ENCODE data around the gene ZDHHC7. TPM values are rescaled to one million over a fixed set of nuclear protein-coding genes. Genes with fewer than 3 reads are reported as not detected.

The ZDHHC7 gene
- total and polyA plus RNA-seq, 4 donors, result 30.3 to 48.1 (median 40.3) TPM

DNA sequence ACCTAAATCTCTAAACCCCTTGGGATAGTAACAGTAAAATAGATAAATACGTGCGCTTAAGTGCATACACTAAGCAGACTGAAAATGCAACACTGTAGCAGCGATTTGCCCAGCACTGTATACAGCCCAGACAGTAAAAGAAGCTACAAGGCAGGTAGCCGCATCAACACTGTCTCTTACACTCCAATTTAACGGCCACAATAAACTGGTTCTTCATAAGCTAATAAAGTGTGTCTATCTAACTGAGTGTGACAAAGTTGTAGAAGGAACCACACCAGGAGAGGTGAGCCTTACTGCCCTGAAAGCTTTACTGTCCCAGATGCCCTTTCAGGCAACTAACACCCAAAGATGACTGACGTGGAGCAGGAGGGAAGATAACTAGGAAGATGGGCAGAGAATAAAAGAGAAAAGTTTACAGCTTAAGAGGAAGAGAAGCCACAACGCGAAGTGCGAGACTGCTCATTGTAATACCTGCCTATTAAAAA is 847 bp downstream of the ZDHHC7 start:
- H3K9me3 ChIP-seq (ENCODE audit: control insufficient read depth, insufficient read depth, low read length), result no peaks in the 10 kb centered on the region
- 20% methylated on average over 3 of the region's 9 CpGs for WGBS (ENCODE audit: insufficient coverage)
- H3K27ac ChIP-seq (ENCODE audit: low read depth, low read length), result peak overlapping the region; percentile 64
- H3K36me3 ChIP-seq (ENCODE audit: control insufficient read depth, insufficient read depth, low read length), result no peaks in the 10 kb centered on the region
- H3K4me1 ChIP-seq (ENCODE audit: control insufficient read depth, insufficient read depth, low read length), result peaks cover 16% of the 10 kb centered on the region
- DNase-seq (ENCODE audit: low read depth in 4 of 6, low spot score in 6 of 6), result no peak
- no peaks in the 10 kb centered on the region for H3K27me3 ChIP-seq (ENCODE audit: control insufficient read depth, insufficient read depth, low read length)
- peak overlapping the region; percentile 98 for H3K4me3 ChIP-seq (ENCODE audit: low read depth, low read length)

DNA sequence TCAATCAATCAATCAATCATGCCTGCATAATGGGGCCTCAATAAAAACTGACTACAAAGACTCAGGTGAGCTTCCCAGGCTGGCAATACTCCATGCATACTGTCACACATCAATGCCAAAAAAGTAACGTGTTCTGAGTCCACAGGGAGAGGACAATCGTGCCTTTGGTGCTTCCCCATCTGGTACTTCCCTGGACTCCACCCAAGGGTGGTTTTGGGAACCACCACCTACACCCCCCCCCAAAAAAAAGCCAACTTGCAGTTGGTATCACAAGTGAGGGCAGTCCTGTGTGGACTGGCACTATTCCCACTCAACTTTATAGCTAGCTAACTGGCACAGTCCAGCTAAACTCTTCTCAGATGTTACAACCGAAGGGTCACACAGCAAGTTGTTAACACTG is 3.1 kb downstream of the ZDHHC7 start:
- no peak overlapping the region for H3K4me3 ChIP-seq (ENCODE audit: low read depth, low read length)
- WGBS (ENCODE audit: insufficient coverage), result 70% methylated on average over 2 of the region's 3 CpGs
- no peaks in the 10 kb centered on the region for H3K36me3 ChIP-seq (ENCODE audit: control insufficient read depth, insufficient read depth, low read length)
- no peak for DNase-seq (ENCODE audit: low read depth in 4 of 6, low spot score in 6 of 6)
- no peaks in the 10 kb centered on the region for H3K27me3 ChIP-seq (ENCODE audit: control insufficient read depth, insufficient read depth, low read length)
- H3K27ac ChIP-seq (ENCODE audit: low read depth, low read length), result no peak overlapping the region
- H3K9me3 ChIP-seq (ENCODE audit: control insufficient read depth, insufficient read depth, low read length), result no peaks in the 10 kb centered on the region
- H3K4me1 ChIP-seq (ENCODE audit: control insufficient read depth, insufficient read depth, low read length), result peaks cover 30% of the 10 kb centered on the region

DNA sequence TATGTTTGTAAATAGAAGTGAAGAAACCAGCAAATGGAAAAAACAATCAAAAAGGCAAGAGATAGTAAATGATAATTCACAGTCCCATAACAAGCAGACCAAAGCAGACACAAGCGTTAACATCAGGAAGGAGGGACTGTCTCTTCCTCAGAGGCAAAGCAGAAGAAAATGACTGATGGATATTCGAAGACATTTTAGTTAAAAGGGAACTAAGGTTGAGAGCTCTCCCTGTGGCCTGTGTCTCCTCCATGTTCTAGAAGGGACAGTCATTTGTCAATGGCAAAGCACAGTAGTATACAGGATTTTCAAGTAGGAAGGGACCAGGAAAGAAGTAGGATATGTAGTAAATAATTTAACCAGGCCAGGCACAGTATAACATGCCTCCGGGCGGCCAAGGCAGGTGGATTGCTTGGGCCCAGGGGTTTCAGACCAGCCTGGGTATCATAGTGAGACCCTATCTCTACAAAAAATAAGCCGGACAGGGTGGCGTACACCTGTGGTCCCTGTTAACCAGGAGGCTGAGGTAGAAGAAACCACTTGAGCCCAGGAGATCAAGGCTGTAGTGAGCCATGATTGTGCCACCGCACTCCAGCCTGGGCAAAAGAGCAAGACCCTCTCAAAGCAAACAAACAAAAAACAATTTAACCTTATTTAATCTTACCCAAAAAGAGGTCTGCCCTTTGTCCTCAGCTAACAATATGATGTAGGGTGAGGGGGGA is 3.7 kb downstream of the ZDHHC7 start:
- WGBS (ENCODE audit: insufficient coverage), result 100% methylated on average over 5 of the region's 7 CpGs
- Histone ChIP-seq H3K27me3 (ENCODE audit: control insufficient read depth, insufficient read depth, low read length) (no peaks in the 10 kb centered on the region), H3K4me3 (ENCODE audit: low read depth, low read length) (no peak overlapping the region), H3K4me1 (ENCODE audit: control insufficient read depth, insufficient read depth, low read length) (peaks cover 36% of the 10 kb centered on the region), H3K27ac (ENCODE audit: low read depth, low read length) (no peak overlapping the region), H3K9me3 (ENCODE audit: control insufficient read depth, insufficient read depth, low read length) (no peaks in the 10 kb centered on the region), H3K36me3 (ENCODE audit: control insufficient read depth, insufficient read depth, low read length) (peaks cover 6% of the 10 kb centered on the region)
- no peak for DNase-seq (ENCODE audit: low read depth in 4 of 6, low spot score in 6 of 6)

DNA sequence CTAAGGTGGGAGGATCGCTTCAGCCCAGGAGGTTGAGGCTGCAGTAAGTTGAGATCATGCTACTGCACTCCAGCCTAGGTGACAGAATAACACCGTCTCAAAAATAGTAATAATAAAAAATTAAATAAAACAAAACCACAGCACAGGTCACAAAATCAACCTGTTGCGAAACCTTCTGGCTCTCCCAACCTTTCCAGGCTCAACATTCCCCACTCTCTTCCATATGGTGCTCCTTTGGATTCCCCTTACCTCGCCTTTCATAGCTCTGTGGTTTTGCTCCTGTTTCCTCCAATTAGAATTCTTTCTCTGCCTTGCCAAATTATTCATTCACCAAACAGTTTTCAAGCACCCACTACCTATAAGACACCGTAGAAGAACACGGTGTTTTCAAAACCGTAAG is 4.7 kb downstream of the ZDHHC7 start:
- Histone ChIP-seq H3K36me3 (ENCODE audit: control insufficient read depth, insufficient read depth, low read length) (peaks cover 7% of the 10 kb centered on the region), H3K27me3 (ENCODE audit: control insufficient read depth, insufficient read depth, low read length) (no peaks in the 10 kb centered on the region), H3K4me1 (ENCODE audit: control insufficient read depth, insufficient read depth, low read length) (peaks cover 34% of the 10 kb centered on the region), H3K9me3 (ENCODE audit: control insufficient read depth, insufficient read depth, low read length) (no peaks in the 10 kb centered on the region), H3K27ac (ENCODE audit: low read depth, low read length) (no peak overlapping the region), H3K4me3 (ENCODE audit: low read depth, low read length) (no peak overlapping the region)
- no peak for DNase-seq (ENCODE audit: low read depth in 4 of 6, low spot score in 6 of 6)
- WGBS (ENCODE audit: insufficient coverage), result 100% methylated on average over 2 of the region's 7 CpGs

DNA sequence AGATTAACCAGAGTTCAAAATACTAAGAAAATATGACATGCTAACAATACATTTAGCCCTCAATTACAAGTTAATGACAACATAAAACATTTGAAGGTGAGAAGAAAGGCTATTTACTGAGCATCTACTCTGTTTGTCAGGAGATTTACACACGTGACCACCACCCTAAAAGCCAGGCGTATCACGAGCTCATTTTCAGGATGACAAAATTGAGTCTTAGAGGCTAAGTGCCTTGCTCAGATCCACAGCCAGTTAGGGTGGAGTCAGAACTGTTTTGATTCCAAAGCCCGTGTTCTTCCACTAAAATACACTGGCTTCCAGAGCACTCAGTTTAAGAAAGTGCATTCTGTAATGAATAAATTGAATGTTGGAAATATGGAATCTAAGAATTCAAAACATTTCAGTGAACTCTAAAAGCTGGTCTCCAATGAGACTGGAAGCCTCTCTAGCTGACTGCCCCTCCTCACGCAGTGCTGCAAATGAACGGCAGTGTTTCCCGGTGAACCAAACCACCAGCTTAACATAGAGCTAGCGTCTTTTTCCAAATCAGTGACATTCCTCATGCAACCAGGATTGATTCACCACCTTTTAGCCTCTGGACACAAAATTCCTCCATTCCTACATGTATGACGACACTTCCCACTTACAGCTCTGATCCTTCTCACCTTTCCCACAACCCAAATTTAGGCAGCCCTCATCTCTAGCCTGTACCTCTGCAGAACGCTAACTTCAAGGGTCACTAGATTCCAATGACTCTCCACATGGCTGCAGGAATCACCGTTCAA is 5.9 kb downstream of the ZDHHC7 start:
- no peaks in the 10 kb centered on the region for H3K9me3 ChIP-seq (ENCODE audit: control insufficient read depth, insufficient read depth, low read length)
- peaks cover 34% of the 10 kb centered on the region for H3K4me1 ChIP-seq (ENCODE audit: control insufficient read depth, insufficient read depth, low read length)
- H3K27ac ChIP-seq (ENCODE audit: low read depth, low read length), result peak overlapping the region; percentile 64
- no peak for DNase-seq (ENCODE audit: low read depth in 4 of 6, low spot score in 6 of 6)
- WGBS (ENCODE audit: insufficient coverage), result 62% methylated on average over 8 of the region's 11 CpGs
- no peaks in the 10 kb centered on the region for H3K27me3 ChIP-seq (ENCODE audit: control insufficient read depth, insufficient read depth, low read length)
- no peak overlapping the region for H3K4me3 ChIP-seq (ENCODE audit: low read depth, low read length)
- H3K36me3 ChIP-seq (ENCODE audit: control insufficient read depth, insufficient read depth, low read length), result peaks cover 7% of the 10 kb centered on the region

DNA sequence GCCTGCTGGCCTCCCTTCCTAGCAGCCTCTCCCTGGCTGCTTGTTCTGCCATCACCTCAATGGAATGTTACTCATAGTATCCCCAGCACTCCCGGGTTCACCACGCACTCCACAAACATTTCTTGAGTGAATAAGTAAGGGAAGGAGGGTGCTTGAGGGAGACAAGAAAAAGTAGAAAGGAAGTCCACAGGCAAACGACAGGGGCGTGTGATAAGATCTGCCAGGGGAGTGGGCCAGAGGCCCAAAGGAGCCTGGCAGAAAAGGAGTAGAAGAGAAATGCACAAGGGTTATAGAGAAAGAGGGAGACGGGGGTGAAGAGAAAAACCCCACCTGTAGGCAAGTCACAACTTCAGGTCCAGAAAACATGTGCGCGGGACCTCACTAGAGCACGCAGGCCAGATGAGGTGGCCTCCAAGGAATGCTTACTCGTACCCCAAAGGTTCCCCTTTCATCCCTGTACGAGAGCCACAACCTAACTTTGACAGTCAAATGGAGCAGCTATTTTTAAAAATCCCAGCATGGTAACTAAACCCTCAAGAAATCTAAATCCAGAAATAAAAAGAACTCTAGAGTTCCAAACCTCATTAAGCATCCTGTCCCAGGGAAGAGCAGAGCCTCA is 6.6 kb downstream of the ZDHHC7 start:
- no peak for DNase-seq (ENCODE audit: low read depth in 4 of 6, low spot score in 6 of 6)

DNA sequence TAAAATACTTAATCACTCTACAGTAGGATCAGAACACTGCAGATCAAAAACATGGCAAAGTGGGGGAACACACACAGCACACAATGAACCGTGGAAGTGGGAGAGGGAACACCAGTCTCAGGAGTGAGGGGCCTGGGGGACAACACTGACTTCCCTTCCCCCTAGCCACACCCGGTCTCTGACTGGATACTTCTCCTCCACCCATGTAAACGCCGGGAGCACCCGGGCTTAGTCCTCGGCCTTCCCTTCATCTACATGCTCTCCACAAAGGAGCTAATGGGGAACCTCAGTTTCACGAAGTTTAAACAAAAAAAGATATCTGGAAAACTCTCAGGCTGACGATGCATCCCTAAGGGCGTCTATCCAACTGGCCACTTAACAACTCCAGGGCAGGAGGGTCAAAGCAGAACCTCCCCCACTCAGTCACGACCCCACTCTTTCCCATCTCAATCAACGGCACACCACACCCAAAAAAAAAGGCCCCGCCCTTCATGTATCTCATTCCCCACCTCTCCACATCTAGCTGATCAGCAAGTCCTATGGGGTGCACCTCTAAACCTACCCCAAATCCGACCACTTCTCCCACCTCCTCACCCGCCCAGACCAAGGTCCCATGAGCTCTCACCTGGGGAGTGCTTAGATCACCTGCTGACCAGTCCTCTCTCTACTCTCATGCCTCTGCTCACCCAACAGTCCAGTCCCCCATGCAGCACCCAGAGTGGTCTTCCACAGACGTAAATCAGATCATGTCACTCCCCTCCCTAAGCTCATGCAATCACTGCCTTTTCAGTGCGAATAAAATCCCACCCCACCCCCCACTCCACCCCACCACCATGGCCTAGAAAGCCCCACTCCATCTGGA is 7.4 kb downstream of the ZDHHC7 start:
- WGBS (ENCODE audit: insufficient coverage), result 75% methylated on average over 14 of the region's 16 CpGs
- DNase-seq (ENCODE audit: low read depth in 4 of 6, low spot score in 6 of 6), result no peak
- Histone ChIP-seq H3K9me3 (ENCODE audit: control insufficient read depth, insufficient read depth, low read length) (no peaks in the 10 kb centered on the region), H3K4me1 (ENCODE audit: control insufficient read depth, insufficient read depth, low read length) (peaks cover 25% of the 10 kb centered on the region), H3K36me3 (ENCODE audit: control insufficient read depth, insufficient read depth, low read length) (peaks cover 7% of the 10 kb centered on the region), H3K27ac (ENCODE audit: low read depth, low read length) (no peak overlapping the region), H3K4me3 (ENCODE audit: low read depth, low read length) (no peak overlapping the region), H3K27me3 (ENCODE audit: control insufficient read depth, insufficient read depth, low read length) (no peaks in the 10 kb centered on the region)

More for the DNA sequence above, 6.6 kb downstream of the ZDHHC7 start:
- Histone ChIP-seq H3K27ac (ENCODE audit: low read depth, low read length) (peak overlapping the region; percentile 64), H3K36me3 (ENCODE audit: control insufficient read depth, insufficient read depth, low read length) (peaks cover 7% of the 10 kb centered on the region), H3K4me3 (ENCODE audit: low read depth, low read length) (no peak overlapping the region), H3K4me1 (ENCODE audit: control insufficient read depth, insufficient read depth, low read length) (peaks cover 28% of the 10 kb centered on the region), H3K27me3 (ENCODE audit: control insufficient read depth, insufficient read depth, low read length) (no peaks in the 10 kb centered on the region), H3K9me3 (ENCODE audit: control insufficient read depth, insufficient read depth, low read length) (no peaks in the 10 kb centered on the region)
- WGBS (ENCODE audit: insufficient coverage), result 83% methylated on average over 7 of the region's 10 CpGs

DNA sequence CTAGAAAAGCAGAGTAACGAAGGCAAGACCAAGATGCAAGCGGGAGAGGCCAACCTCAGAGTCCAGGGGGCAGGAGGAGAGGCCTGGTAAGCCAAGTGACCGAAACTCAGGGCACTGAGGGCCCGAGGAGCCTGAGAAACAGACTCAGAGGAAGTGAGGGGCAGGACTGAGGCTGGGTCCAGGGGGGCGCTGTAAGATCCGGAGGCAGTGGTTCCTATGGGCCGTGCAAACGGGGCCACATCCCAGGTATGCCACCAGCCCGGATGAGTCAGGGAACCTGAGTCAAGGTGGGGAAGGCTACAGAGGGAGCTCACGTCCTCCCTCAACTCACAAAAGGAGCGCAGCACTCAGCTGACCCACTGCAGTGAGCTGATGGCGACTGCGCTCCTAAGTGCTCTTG is 8.3 kb downstream of the ZDHHC7 start:
- H3K9me3 ChIP-seq (ENCODE audit: control insufficient read depth, insufficient read depth, low read length), result no peaks in the 10 kb centered on the region
- DNase-seq (ENCODE audit: low read depth in 4 of 6, low spot score in 6 of 6), result no peak
- peaks cover 13% of the 10 kb centered on the region for H3K36me3 ChIP-seq (ENCODE audit: control insufficient read depth, insufficient read depth, low read length)
- no peak overlapping the region for H3K27ac ChIP-seq (ENCODE audit: low read depth, low read length)
- no peaks in the 10 kb centered on the region for H3K27me3 ChIP-seq (ENCODE audit: control insufficient read depth, insufficient read depth, low read length)
- peaks cover 25% of the 10 kb centered on the region for H3K4me1 ChIP-seq (ENCODE audit: control insufficient read depth, insufficient read depth, low read length)
- WGBS (ENCODE audit: insufficient coverage), result 74% methylated on average over 9 of the region's 13 CpGs
- no peak overlapping the region for H3K4me3 ChIP-seq (ENCODE audit: low read depth, low read length)

DNA sequence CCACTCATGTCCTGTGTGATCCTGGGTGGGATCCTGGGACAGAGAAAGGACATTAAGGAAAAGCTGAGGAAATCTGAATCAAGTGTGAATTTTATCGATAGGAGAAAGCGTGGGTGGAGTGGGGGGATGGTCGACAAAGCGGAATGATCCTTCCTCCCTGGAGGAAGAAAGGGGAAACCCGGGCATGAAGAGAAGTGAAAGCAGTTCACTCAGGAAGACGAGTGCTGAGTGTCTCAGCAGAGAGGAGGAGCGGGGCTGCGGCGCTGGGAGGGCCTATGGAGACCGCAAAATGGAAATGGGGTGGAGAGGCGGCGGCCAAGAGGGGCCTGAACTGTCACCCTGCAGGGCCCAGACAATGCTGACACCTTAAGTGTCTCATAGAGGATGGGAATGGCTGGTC is 8.7 kb downstream of the ZDHHC7 start:
- Histone ChIP-seq H3K4me3 (ENCODE audit: low read depth, low read length) (no peak overlapping the region), H3K27me3 (ENCODE audit: control insufficient read depth, insufficient read depth, low read length) (no peaks in the 10 kb centered on the region), H3K4me1 (ENCODE audit: control insufficient read depth, insufficient read depth, low read length) (peaks cover 25% of the 10 kb centered on the region), H3K27ac (ENCODE audit: low read depth, low read length) (no peak overlapping the region), H3K9me3 (ENCODE audit: control insufficient read depth, insufficient read depth, low read length) (no peaks in the 10 kb centered on the region), H3K36me3 (ENCODE audit: control insufficient read depth, insufficient read depth, low read length) (peaks cover 13% of the 10 kb centered on the region)
- 51% methylated on average over 12 of the region's 12 CpGs for WGBS (ENCODE audit: insufficient coverage)
- DNase-seq (ENCODE audit: low read depth in 4 of 6, low spot score in 6 of 6), result no peak
